ENCODE results near the gene ST6GALNAC4.

- no peak for TF ChIP-seq CTCF (conservative IDR thresholded peaks at IDR 0.05; ENCODE audit: low read length)
- TF ChIP-seq EZH2phosphoT487 (IDR thresholded peaks at IDR 0.05; ENCODE audit: borderline replicate concordance, low read depth, low read length): no peak
These were observed 29.1 kb upstream of the ST6GALNAC4 start for GRCh38 chr9:127945942-127946341.

All from OCI-LY7 (cell line).